GM12875 (cell line): ENCODE results near the gene IDI2.
A peak's percentile ranks its signal among the peaks of the same experiment; 100 is the strongest.
"Not testable (repeated sequence)": the region's sequence is repeated elsewhere in the genome, so short reads cannot be mapped to it uniquely, and the experiment has no call there.

Source experiments
- H3K4me3 ChIP-seq: one replicate; pipeline ENCODE4 v1.5.1; 2011; ENCODE audit warnings: low read depth, low read length, control low read depth
- CTCF ChIP-seq: IDR thresholded peaks from 2 replicates; pipeline ENCODE4 v1.5.1; 2011; ENCODE audit warnings: low read depth, mild to moderate bottlenecking, control low read depth, inconsistent platforms, low read length, moderate library complexity, borderline replicate concordance; ENCODE audit not compliant: insufficient read depth

Gene IDI2

DNA sequence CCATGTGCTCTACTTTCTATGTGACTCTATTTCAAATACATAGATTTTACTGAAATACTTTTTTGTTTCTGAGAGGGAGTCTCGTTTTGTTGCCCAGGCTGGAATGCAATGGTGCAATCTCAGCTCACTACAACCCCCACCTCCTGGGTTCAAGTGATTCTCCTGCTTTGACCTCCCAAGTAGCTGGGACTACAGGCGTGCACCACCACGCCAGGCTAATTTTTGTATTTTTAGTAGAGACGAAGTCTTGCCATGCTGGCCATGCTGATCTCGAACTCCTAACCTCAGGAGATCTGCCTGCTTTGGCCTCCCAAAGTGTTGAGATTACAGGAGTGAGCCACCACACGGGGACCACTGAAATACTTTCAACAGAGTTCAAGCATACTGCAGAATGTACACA lies 19.8 kb upstream of the IDI2 start:
- TF ChIP-seq CTCF: no peak

GRCh38 chr10:1044964-1045363 lies 19.3 kb upstream of the IDI2 start:
- no peak for TF ChIP-seq CTCF
- H3K4me3 ChIP-seq: no peak overlapping the region

More for the DNA sequence above, 19.8 kb upstream of the IDI2 start:
- H3K4me3 ChIP-seq: no peak overlapping the region

- peak overlapping the region; percentile 32 for H3K4me3 ChIP-seq
- TF ChIP-seq CTCF: no peak
These were observed 18.5 kb upstream of the IDI2 start for GRCh38 chr10:1044146-1044545.

DNA sequence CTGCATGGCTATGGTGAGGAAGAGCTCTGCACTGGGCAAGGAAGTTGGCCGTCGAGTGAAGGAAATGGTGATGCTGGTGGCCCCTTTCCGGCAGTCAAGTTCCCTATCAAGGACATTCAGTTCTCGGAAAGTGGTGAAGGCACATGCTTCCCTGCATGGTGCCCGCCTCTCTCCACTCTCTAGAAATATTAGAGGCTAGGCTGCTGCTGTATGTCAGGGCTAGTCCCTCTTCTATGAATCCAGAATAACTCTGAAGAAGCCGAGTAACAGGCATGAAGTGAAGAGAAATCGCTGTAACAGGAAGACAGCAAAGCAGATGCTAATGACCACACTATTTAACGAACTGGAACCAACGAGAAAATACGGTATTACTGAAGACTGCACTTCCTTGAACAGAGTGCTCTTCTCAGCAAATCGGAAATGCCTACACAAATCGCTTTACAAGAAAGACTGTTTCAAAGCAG lies 17.9 kb upstream of the IDI2 start:
- peak overlapping the region; percentile 32 for H3K4me3 ChIP-seq
- TF ChIP-seq CTCF: no peak

DNA sequence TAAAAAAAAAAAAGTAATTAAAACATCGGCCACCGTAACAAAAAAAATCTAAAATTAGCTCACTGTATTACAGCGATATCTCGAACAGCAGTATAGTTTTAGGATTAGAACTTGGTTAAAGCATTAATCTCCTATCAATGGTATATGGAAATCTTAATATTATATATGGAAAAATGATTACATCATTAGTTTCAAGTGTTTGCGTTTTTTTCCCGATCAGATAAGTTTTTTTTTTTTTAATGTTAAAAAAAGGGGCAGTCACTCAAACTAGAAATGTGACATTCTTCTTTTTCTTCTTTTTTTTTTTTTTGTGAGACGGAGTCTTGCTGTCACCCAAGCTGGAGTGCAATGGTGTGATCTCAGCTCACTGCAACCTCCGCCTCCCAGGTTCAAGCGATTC lies 15.9 kb upstream of the IDI2 start:
- TF ChIP-seq CTCF: no peak
- H3K4me3 ChIP-seq: no peak overlapping the region

DNA sequence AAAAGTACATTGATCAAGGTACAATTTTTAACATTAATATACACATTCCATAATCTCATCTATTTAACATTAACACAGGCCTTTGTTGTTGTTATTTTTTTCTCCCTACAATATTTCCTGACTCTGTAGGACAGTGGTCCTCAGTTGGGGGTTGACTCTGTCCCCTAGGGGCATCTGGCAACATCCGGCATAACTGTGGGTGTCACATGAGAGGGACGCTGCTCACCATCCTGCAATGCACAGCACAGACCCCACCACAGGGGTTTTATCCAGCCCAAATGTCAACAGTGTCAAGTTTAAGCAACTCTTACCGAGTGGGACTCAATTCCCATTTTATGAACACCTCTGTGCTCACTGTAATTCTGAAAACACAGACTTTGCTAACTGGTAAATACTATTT lies 14.5 kb upstream of the IDI2 start:
- H3K4me3 ChIP-seq: no peak overlapping the region
- TF ChIP-seq CTCF: no peak

DNA sequence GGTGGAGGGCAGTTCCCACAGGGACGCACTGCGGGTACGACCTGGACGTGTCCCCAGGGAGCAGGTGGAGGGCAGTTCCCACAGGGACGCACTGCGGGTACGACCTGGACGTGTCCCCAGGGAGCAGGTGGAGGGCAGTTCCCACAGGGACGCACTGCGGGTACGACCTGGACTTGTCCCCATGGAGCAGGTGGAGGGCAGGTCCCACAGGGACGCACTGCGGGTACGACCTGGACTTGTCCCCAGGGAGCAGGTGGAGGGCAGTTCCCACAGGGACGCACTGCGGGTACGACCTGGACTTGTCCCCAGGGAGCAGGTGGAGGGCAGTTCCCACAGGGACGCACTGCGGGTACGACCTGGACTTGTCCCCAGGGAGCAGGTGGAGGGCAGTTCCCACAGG lies 13.1 kb upstream of the IDI2 start:
- not testable (repeated sequence) for H3K4me3 ChIP-seq

DNA sequence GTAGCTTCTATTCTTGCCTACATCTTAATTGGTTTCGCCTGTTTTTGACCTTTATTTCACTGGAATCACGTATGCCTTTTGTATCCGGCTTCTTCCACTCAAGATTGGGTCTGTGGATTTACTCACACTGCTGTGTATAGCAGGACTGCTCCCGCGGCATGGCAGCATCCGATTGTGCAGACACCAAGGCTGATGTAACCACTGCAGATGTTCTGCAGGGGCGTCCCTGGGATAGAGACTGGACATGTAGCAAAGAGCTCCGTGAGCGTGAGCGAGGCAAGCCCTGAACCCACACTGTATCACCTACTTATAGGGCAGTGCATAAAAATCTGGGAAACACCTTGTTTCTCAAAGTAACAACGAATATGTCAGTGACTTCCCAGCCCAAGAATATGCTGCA lies 11.4 kb upstream of the IDI2 start:
- H3K4me3 ChIP-seq: no peak overlapping the region
- no peak for TF ChIP-seq CTCF
